H1 (cell line): ENCODE results near the gene ELFN2. TPM values are rescaled to one million over a fixed set of nuclear protein-coding genes. Genes with fewer than 3 reads are reported as not detected.
A peak's percentile ranks its signal among the peaks of the same experiment; 100 is the strongest.

Experiments
- CHD7 ChIP-seq: fragments of 300-600 bp; sonication (generic); IDR thresholded peaks from 2 replicates; pipeline ENCODE4 v1.7.1; 2012; ENCODE audit warnings: low read length, moderate library complexity, mild to moderate bottlenecking, inconsistent platforms; ENCODE audit not compliant: insufficient replicate concordance
- GABPA ChIP-seq: IDR thresholded peaks from 2 replicates; pipeline ENCODE4 v1.6.1; 2011; ENCODE audit warnings: mild to moderate bottlenecking, low read length, moderate library complexity, borderline replicate concordance; ENCODE audit not compliant: insufficient read depth
- KDM1A ChIP-seq: fragments of 200-600, 300-600 bp; sonication (generic); IDR thresholded peaks from 2 replicates; pipeline ENCODE4 v1.7.1; 2016; ENCODE audit warnings: mild to moderate bottlenecking, low read length, borderline replicate concordance
- MAX ChIP-seq: IDR thresholded peaks from 2 replicates; pipeline ENCODE4 v1.6.1; 2012; ENCODE audit warnings: inconsistent platforms
- SP1 ChIP-seq: IDR thresholded peaks from 2 replicates; pipeline ENCODE4 v1.6.1; 2011; ENCODE audit warnings: low read depth, low read length
- TAF7 ChIP-seq: optimal IDR thresholded peaks from 2 replicates; pipeline ENCODE3; 2011; ENCODE audit warnings: low read depth, mild to moderate bottlenecking, inconsistent platforms, low read length, moderate library complexity, borderline replicate concordance
- USF2 ChIP-seq: IDR thresholded peaks from 2 replicates; pipeline ENCODE4 v1.6.1; 2011; ENCODE audit warnings: low read length, improper control_type of control experiment
- polyA plus RNA-seq, 7 experiments: library from polyadenylated mRNA; depleted of rRNA in 3 of 7; stranded (reverse) in 5 of 7; unstranded in 2 of 7; fragments of >200 nt in 5 of 7; fragments of 200-250 nt in 2 of 7; gene quantifications; 1 replicate in 5 of 7; 2 replicates in 1 of 7; 4 replicates in 1 of 7; pipeline versions ENCODE4 v1.2.1 to v1.2.3, GENCODE V29; 2011 to 2013; ENCODE audit warnings: missing spikeins in 2 of 7, mixed read lengths in 2 of 7
- total RNA-seq: library from RNA; stranded (reverse); fragmentation: NEBNext Ultra II Directional; extraction: Animal tissue kit (Norgen Biotek cat#: 25700); gene quantifications from 2 replicates; pipeline ENCODE4 v1.2.1, GENCODE V29; 2021

The ELFN2 gene
- total and polyA plus RNA-seq, 2 of the 8 experiments (the other 6 are each of a cell fraction or from before 2014, with no cell fraction given) = 0.63 to 0.88 TPM

- TF ChIP-seq CHD7 (no peak), USF2 (no peak), SP1 (no peak), MAX (peak; percentile 27), GABPA (no peak), KDM1A (no peak), TAF7 (no peak)
These were observed 1.2 kb downstream of the ELFN2 start (continued) for GRCh38 chr22:37425800-37426705.
